ENCODE results near the gene NR6A1.

Gene NR6A1

GRCh38 chr9:124498499-124499146 is 272.5 kb downstream of the NR6A1 start:
- DNase-seq, result no peak

GRCh38 chr9:124498040-124498439 is 273.1 kb downstream of the NR6A1 start:
- no peak for DNase-seq

GRCh38 chr9:124497441-124497840 is 273.7 kb downstream of the NR6A1 start:
- no peak for DNase-seq

DNA sequence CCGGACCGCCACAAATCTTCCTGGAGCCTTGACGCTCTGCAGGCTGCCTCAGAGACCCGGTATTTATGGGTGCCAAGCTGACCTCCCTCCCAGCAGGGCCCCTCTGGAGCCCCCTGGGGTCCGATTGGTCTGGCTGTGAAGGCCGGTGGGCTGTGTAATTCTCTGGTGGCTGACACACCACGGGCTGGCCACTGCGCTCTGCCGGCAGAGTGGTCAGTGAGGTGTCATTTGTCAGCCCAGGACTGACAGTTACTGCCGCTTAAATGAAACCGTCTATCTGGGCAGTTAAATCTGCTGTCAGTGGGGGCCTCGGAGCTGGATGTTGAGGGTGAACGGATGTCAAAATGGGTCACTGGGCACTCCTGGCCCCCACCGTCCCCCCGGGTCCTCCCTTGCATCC is 274.6 kb downstream of the NR6A1 start:
- no peak for DNase-seq

DNA sequence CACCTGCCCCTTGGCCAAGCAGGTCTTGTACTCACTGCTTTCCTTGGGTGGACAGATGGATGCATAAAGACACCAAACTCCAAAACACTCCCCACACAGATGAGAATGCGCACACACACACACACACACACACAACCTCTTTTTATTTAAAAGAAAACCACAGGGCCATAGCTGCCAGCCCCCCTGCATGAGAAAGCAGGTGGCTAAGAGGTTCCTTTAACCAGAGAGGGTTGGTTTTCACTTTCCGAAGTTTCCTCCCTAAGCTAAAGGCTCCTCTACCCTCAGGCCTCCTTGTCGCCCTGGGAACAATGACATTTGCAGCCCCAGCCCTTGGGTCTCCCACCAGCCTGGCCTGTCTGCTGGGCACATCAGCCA is 275.0 kb downstream of the NR6A1 start:
- no peak for DNase-seq

DNA sequence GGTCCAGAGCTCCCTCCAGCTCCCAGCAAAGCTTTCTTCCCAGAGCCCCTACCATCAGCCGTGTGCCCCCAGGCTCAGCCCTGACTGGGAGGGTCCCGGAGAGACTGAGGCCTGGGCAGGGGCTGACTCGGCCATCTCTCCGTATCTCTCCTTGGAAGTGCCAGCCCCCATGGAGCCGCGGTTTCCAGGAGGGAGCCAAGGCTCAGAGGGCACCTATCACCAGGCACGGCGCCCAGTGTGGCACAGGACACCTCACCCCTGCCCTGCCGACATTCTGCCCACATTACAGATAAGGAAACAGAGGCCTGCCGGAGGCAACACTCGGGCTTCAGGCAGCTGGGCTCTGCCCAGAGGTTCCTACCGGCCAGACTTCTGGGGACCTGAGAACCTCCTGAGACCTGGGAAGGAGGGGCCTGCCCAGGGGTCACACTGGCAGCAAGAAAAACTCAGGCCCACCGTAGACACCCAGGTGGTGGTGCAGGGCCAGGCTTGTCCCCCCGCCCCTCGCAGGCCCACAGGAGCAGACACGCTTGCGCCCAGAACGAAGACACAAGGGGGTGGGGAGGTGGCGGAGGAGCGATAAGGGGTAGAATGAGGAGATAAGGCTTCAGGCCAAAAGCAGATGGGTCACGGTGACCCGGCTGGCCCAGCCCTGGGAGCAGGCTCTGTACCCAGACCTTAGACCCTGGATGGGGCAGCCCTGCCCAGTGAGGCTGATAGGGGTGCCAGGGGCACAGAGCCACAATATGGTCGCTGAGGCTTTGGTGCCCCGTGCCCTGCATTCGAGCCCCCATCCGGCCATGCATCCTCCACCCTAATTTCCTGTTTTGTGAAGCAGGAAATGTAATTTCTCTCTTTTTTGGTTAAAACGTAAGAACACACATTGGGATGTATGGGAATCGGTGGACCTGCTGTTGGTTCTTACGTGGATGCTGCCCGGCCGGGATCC is 275.7 kb downstream of the NR6A1 start:
- DNase-seq, result no peak

GRCh38 chr9:124493794-124494479 is 277.2 kb downstream of the NR6A1 start:
- DNase-seq, result no peak

GRCh38 chr9:124493218-124493617 is 277.9 kb downstream of the NR6A1 start:
- DNase-seq, result no peak

DNA sequence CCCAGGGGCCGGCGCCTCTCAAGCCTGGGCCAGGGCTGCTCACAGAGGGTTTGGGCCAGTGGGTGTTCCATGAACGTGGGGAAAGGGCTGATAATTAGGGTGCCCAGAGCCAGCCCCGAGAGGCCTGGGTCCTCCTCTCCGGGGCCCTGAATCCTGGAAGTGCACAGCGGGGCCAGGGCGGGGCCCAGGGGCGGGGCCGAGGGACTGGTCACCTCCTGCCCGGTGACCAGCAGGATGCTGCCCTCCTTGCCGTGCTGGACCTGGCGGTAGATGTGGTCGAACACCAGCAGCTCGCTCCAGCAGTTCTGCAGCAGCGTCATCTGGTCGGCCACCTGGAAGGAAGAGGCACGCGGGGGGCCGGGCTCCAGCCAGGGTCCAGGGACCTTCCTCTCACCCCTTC is 278.3 kb downstream of the NR6A1 start:
- DNase-seq, result no peak

DNA sequence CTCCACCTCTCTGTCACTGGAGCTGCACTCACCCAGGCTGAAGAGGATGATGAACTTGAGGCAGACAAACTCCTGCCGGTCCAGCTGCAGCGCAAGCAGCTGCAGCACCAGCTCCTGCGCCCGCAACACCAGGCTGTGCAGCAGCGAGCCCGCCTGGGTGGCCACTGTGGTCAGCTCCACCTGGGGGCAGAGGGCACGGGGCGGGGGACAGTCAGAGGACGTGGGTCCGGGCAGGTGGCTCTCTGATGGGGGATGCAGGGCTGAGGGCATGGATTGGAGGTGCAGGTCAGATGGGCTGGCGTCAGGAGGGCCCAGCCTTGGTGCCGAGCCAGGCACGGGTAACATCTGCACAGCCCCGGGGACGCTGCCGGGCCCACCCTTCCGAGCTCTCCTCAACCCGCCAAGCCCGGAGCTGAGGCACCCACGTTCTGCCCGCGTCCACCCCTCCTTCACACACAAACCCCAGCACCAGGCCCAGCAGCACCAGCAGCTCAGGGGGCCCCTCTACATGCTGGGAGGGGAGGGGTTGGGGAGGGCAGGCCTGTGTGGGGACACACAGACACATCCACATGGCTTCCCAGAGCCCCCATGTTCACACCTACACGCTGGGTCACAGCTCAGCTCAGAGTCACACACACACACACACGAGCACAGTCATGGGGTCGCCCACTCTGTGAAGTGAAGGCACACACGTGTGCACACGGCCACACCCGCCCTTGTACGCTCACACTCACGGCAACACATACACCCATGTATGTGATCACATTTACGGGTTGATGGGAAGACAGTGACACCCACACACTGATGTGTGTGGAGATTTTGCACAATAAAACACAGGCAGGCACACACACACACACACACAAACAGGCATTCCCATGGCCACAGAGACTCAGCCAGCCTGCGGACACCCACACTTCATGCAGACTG is 279.8 kb downstream of the NR6A1 start:
- DNase-seq, result no peak

DNA sequence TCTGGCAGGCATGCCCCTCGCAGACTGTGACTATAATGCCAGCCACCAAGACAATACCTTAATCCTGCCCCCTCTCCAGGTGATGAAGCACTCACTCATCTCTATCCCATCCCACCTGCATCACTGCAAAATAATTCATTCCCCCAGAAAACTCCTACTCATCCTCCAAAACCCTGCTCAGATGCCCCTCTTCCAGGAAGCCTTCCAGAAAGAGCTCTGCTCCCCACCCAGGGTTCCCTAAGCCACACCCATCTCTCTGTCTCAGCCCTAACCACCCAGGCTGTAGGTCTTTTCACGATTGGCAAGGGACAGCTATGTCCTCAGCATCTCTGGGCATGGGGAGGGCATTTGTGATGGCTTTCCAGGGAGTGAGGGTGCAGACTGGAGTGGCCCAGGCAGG is 281.1 kb downstream of the NR6A1 start:
- no peak for DNase-seq

DNA sequence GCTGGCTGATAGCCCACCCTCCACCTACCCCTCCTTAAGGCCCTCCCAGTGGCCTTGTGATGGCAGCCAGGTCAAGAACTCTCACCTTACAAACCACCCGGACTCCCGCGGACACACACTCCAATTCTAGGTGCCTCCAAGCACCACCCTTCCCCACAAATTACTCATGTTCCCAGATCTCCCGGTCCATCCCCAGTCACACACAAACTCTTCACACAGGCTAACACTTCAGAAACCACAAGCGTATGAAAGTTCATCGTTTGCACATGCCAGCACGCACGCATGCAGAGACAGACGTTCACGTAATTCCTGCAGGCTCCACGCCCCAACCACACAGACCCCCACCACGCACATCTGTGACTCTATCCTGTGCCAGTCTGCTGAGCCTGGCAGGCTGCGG is 281.9 kb downstream of the NR6A1 start:
- DNase-seq, result no peak

GRCh38 chr9:124488641-124489210 is 282.4 kb downstream of the NR6A1 start:
- DNase-seq, result no peak

DNA sequence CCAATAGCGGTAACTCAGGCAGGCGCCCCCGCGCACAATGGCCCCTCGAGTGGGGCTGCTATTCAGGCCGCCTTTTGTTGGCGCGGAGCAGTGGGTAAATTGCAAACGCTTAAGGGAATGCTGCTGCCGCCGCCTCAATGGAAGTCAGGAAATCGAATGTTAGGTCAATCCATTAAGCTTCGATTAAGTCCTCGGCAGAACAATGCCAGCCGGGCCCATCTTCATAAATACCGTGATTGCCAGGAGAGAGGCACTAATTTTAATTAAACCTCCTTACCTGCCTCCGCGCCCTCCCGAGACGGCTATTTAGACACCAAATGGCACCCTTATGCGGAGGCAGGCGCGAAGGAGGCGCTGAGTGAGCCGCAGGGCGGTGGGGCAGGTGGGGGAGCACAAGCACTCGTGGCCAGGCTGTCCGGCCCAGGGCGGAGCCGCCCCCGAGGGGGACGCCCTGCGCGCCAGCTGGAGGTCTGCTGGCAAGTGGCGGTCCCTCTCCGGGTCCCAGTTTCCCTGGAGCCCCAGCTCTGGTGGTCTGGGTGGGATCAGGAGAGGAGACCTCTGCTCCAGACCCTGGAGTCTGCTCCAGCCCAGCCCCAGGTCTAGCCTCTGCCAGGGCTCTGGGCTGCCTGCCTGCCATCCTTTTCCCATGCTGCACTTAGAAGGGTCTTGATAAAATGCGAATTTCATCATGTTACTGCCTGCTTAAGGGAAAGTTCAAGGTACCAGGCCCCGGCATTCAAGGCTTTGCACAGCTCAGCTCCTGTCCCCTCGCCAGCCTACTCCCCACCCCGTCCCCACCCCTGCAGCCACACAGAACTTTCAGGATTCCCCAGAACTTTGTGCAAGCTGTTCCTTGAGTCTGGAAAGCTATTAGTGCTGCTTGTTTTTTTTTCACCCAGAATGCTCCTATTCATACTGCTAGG is 283.6 kb downstream of the NR6A1 start:
- DNase-seq, result no peak

DNA sequence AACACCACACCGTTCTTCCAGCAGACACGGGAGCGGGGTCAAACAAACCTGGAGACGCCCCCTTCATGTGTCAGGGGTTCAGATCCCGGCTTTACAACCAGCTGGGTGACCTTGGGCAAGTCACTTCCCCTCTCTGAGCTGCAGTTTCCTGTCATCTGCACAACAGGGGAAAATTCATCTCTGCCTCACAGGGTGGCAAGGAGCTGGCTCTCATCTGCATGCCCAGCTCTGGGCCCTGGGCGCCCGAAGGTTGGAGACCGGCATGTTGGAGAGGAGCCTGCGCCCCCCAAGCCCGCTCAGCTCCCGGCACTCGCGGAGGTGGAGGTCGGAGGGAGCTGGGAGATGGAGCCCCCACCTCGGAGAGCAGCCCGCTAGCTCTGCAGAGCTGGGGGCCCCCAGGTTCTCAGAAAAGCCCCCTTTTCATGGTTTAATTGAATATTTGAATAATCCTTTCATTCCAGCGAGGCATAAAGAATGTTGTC is 284.3 kb downstream of the NR6A1 start:
- DNase-seq, result no peak

GRCh38 chr9:124485936-124486335 is 285.2 kb downstream of the NR6A1 start:
- no peak for DNase-seq

GRCh38 chr9:124485201-124485600 is 285.9 kb downstream of the NR6A1 start:
- no peak for DNase-seq

GRCh38 chr9:124483481-124483880 is 287.6 kb downstream of the NR6A1 start:
- no peak for DNase-seq

GRCh38 chr9:124482431-124483031 is 288.6 kb downstream of the NR6A1 start:
- no peak for DNase-seq

- DNase-seq, result no peak
These were observed 290.0 kb downstream of the NR6A1 start for GRCh38 chr9:124481115-124481514.

DNA sequence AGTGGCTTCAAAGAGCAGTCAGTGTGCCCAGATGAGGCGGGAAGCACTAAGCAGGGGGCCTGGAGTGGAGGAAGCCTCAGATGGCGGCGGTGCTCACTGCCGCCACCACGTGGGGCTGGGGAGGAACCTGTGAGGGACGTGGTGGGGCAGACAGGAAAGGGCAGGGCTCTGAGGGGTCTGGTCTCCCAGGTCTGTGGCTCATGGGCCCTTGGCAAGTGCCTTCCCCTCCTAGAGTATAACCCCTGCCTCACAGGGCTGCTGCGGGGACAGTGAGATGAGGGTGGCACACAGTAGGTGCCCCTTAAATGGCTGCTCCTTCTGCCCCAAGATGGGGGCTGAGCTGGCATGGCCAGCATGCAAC is 290.5 kb downstream of the NR6A1 start:
- DNase-seq, result no peak

All from activated CD8-positive, alpha-beta memory T cell treated with anti-CD3 and anti-CD28 coated beads, Interleukin-2, amount 50 U/mL, for 4 hours (primary cell).